ENCODE results near the gene CALCB.

GRCh38 chr11:15113381-15113780 is 40.0 kb downstream of the CALCB start:
- TF ChIP-seq POLR2AphosphoS5 (IDR thresholded peaks at IDR 0.05; ENCODE audit: low read depth, low read length) (no peak), SIN3A (IDR thresholded peaks at IDR 0.05; ENCODE audit: borderline replicate concordance, insufficient read depth, low read length) (no peak), TAF1 (IDR thresholded peaks at IDR 0.05; ENCODE audit: borderline replicate concordance, insufficient read depth, low read length) (no peak)
- TF ChIP-seq, protein P1, sequence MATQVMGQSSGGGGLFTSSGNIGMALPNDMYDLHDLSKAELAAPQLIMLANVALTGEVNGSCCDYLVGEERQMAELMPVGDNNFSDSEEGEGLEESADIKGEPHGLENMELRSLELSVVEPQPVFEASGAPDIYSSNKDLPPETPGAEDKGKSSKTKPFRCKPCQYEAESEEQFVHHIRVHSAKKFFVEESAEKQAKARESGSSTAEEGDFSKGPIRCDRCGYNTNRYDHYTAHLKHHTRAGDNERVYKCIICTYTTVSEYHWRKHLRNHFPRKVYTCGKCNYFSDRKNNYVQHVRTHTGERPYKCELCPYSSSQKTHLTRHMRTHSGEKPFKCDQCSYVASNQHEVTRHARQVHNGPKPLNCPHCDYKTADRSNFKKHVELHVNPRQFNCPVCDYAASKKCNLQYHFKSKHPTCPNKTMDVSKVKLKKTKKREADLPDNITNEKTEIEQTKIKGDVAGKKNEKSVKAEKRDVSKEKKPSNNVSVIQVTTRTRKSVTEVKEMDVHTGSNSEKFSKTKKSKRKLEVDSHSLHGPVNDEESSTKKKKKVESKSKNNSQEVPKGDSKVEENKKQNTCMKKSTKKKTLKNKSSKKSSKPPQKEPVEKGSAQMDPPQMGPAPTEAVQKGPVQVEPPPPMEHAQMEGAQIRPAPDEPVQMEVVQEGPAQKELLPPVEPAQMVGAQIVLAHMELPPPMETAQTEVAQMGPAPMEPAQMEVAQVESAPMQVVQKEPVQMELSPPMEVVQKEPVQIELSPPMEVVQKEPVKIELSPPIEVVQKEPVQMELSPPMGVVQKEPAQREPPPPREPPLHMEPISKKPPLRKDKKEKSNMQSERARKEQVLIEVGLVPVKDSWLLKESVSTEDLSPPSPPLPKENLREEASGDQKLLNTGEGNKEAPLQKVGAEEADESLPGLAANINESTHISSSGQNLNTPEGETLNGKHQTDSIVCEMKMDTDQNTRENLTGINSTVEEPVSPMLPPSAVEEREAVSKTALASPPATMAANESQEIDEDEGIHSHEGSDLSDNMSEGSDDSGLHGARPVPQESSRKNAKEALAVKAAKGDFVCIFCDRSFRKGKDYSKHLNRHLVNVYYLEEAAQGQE (IDR thresholded peaks at IDR 0.05; ENCODE audit: insufficient read depth in 1 of 2, low read depth in 2 of 2, low read length in 2 of 2), result no peak

Data from PFSK-1 (cell line).